NCI-H2171 (cell line): ENCODE results near the gene TMEM17.
"Not testable (repeated sequence)": the region's sequence is repeated elsewhere in the genome, so short reads cannot be mapped to it uniquely, and the experiment has no call there.

Experiments used
- DNase-seq: peaks from one replicate; lab custom pipeline; 2025; lab: John Stamatoyannopoulos, UW

The TMEM17 gene, protein sequence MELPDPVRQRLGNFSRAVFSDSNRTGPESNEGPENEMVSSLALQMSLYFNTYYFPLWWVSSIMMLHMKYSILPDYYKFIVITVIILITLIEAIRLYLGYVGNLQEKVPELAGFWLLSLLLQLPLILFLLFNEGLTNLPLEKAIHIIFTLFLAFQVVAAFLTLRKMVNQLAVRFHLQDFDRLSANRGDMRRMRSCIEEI

DNA sequence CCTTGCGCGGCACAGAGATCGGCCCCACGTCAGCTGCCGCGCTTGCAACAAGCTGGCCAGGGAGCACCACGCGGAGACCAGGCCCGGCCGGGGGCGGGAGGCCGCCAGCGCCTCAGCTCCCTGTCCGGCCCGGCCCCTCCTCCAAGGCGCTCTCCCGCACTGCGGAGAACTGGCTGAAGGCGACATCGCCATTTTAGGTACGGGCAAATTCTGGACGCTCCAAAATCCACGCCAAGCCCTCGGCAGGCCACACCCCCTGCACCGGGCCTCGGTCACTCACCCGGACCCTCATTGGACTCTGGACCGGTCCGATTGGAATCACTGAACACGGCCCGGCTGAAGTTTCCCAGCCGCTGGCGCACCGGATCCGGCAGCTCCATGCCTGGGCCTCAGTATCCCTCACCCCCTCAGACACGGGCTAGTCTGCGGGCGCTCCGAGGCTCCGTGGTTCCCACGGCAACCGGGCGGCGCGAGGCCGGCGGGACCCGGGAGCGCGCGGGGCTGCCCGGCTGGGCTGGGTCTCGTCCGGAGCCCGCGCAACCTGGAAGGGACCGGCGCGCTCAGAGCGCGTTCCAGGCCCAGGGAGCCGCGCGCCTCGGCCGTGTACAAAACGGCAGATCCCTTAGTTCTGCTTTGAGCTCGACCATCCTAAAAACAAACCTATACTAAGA is at the start of gene TMEM17:
TMEM17 (minus strand) TSS at position 446 of the 671 bp plus-strand sequence; CDS start at position 380, 66 bp downstream.
- DNase-seq: peak; percentile 47

DNA sequence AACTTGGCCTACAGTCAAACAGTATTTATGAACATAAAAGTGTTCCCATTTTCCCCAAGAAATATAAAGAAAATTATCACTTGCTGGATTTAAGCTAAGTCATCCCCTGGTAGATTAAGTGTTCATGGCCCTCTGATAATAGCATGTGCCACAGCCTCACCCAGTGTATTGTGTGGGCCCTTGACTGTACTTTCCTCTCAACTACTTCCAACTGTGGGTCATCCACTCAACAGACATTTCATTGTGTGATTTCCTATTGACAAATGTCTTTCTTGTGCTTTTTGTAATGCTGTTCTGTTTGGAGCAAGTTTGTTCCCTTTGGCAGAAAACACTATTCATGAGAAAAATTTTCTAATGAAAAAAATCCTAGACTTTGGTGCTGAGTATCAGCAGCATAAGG is 48.4 kb upstream of the TMEM17 start:
- no peak for DNase-seq

DNA sequence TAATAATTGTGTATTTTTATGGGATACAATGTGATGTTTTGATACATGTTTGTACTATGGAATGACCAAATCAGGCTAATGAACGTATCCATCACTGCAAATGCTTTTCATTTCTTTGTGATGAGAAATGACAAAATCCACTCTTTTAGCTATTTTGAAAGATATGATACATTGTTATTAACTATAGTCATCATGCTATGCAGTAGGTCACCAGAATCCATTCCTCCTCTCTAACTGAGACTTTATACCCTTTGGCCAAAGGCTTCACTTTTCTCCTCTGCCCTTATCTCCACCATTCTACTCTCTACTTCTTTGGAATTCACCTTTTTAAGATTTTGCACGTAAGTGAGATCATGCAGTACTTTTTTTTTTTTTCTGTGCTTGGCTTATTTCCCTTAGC is 44.5 kb upstream of the TMEM17 start:
- DNase-seq: no peak

DNA sequence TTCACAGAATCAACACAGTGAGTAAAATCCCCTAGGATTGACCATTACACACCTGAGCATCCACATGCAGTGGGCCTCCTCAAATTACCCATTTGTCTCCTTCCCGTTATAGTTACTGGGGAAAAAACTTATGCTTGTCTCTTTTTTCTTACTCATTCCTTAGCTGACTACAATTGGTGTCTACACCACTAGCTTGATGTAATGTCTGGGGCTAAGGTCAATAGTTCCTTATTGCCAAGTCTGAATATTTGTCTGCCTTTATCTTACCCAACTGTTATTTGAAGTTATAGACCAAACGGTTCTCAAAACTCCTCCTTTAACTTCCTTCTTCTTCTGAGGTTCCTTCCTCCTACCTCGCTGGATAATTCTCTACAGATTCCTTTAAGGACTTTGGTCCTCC is 41.9 kb upstream of the TMEM17 start:
- DNase-seq: no peak

DNA sequence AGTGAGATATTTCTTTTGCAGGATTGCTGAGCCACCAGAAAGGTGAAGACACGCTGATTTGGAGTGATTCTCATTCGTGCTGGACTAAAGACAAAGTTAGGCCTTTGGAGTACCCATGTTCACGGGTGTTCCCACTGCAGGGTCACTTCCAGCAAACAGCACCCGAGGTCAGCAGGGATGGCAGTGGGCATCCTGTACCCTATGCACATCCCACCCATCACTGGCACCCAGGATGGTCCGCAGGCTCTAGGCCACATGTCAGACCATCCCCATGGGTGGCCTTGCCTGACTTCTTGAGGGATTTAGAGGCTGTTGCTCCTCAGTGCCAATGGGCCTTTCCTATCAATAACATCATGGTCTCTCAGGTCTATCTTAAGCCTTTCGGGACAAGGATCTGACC is 39.3 kb upstream of the TMEM17 start:
- DNase-seq: no peak

DNA sequence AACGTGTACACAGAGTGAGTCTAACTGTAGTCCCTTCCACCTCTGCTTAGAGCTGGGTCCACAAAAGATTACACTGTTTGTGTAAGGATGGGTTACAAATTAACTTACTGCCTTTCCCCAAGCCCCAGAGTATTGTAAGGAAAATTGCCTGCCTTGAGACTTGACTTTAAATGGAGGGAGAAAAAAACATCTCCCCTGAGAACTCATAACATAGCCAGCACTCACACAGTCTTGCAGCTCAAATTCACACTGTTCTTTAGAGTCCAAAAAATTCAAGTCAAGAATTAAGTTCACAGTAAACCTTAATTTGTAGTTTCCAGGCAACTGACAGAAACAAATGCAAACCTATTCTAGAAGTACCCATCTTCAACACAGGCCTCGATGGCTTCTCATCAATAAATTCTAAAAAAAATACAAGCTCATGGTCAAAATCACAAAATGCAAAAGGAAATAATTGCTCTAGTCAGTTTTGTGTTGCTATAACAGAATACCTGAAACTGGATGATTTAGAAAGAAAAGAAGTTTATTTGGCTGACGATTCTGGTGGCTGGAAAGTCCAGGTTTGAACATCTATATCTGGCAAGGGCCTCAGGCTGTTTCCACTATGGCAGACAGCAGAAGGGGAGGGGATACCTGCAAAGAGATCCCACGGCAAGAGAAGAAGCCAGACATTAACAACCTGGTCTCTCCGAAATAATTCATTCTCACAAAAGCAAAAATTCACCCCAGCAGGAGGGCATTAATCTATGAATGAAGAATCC is 34.6 kb upstream of the TMEM17 start:
- DNase-seq: no peak

DNA sequence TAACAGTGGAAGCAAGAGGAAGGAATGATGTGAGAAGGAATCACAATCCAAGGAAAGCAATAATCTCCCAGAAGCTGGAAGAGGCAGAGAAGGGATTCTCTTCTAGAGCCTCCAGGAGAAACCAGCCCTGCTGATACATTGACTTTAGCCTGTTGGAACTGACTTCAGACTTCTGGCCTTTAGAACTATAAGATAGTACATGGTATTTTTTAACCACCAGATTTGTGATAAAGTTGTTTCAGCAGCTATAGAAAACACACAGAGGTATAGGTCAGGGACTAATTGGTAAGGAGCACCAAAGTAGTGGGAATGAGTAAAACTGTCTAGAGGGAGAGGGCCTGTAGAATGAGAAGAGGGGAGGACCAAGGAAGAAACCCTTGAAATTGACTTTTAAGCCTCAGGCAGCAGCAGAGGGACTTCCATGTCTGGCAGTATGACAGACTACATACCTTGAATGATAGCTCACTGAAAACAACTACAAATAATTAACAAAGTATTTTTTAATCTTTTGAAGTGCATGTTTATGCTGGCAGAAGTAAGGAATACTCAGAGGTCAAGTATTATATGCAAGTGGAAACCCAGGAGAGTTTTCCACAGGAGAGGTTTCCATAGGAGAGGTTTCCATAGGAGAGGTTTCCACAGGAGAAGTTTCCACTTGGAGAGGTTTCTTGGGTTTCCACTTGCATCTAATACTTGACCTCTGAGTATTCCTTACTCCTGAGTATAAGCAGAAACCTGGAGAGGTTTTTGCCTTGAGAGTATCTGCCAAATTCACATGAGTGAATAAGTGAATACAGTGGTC is 33.8 kb upstream of the TMEM17 start:
- no peak for DNase-seq

DNA sequence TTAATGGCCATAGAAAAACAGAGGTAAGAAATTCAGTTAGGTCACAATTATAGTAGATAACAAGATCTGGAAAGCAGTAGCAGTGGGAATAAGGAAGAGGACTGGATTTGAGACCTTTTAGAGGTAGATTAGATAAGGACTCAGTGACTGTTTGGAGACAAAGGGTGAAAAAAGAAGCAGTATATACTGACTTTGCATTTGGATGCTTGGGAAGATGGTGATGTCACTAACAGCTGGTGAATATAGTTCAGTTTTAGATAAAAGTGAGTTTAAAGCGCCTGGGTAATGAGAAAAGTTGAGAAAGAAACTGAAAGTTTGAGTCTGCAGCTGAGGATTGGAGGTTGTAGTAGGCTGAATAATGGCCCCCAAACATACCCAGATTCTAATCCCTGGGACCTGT is 32.8 kb upstream of the TMEM17 start:
- DNase-seq: no peak

DNA sequence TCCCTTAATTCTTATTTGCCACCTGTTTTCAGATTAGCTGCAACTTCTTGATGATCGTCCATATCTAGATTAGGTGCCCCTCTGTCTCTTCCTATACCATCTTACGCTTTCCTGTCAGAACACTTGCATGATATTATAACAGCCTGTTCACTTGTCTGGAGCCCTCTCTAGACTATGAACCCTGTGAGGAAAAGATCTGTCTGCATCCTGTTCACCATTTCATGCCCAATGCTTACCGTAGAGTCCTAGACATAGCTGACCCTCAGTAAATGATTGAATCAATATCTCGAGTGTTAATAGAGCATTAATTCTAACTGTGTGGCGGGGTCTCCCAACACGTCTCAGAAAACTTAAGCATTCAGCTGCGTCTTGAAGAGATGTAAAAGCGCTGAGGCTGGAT is 31.8 kb upstream of the TMEM17 start:
- DNase-seq: no peak

DNA sequence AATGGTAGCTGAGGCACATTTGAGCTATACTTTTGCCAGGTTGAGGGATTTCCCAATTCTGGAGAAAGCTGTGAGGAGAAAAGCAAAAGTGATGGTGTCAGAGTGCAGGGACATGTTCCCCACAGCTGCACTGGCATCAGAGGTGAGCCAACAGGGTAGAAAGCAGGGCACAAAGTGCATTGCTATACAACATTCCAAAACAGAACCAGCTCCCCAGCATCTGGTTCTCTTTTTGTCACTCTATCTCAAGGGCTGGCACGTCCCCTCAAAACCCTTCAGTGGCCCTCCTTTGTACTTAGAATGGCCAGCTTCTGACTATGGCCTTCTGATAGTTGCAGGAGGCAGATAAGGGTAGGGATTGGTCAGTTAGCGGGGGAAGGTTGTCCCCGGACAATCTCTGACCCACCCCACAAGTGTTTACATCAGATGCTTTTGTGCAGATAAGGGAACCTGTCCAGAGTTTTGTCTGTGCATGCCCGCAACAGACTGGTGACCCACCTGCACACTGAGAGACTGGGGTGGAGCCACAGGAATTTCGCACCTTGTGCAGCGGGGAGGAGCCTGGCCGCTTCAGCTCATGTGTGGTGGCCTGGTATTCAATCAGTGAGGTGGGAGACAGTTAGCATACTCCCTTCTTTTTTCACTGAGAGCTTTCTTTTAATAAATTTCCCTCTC is 31.0 kb upstream of the TMEM17 start:
- no peak for DNase-seq

DNA sequence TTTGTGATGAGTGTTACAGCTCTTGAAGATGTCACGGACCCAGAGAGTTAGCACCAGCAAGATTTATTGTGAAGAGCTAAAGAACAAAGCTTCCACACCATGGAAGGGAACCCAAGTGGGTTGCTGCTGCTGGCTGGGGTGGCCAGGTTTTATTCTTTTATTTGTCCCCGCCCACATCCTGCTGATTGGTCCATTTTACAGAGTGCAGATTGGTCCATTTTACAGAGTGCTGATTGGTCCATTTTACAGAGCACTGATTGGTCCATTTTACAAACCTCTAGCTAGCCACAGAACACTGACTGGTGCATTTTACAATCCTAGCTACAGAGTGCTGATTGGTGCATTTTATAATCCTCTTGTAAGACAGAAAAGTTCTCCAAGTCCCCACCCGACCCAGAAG is 29.5 kb upstream of the TMEM17 start:
- not testable (repeated sequence) for DNase-seq

DNA sequence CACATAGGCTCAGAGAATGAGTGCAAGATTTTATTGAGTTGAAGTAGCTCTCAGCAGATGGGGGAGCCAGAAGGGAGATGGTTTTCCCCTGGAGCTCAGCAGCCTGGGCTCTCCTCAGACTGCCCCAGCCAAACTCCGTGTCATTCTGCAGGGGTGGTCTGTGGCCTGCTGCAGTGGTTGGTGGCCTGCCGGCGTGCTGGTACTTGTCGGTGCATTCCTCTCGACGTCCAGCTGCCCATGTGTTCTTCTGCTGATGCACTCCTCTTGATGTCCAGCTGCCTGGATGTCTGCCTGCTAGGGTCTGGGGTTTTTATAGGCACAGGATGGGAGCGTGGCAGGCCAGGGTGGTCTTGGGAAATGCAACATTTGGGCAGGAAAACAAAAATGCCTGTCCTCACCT is 25.6 kb upstream of the TMEM17 start:
- DNase-seq: no peak

DNA sequence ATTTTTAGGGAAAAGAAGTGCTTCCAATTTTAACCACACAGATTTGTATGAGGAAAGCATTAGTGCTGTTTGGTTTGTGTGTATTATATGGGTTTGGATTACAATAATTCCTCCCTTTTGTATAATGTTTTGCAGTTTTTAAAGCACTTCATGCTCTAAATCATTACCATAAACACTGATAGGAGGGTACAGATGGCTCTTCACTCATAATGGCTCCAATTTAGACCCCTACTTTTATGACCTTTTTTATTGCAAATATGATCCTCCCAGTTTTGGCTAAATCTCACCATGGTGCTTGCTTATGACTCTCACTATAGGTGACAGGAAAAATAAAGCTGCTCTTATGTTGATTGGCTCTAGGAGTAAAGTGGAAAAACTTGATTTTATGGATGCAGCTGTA is 23.8 kb upstream of the TMEM17 start:
- no peak for DNase-seq

DNA sequence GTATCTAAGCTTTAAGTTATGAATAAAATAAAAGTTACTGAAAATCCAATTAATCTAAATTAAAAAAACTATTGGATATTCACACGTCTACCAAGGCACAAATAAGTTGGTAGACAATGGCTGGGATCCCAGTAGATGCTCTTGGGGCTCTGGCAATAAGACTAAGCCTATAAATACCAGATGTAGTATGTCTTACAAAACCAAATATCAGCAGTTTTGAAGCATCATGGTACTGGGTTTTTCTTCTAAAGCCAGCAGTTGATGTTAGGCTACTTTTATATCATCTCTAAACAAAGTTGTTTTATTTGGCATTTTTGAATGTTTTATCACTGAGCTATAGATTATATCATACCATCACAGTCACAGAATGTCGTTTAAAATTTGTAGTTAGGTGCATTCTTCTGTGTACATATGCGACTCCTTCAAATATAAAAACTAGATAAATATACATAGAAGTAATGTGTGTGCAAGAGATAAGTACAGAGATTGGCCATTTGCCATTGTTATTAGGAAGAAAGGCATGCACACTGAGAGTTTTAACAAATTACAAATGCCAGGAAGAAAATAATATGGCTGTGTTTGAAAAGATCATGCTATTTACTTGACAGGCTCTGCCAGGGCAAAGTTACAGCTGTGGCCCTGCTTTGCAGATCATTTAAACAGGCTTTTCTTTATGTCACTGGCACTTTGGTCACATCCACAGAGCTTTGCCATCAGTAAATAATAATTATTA is 21.6 kb upstream of the TMEM17 start:
- DNase-seq: no peak

DNA sequence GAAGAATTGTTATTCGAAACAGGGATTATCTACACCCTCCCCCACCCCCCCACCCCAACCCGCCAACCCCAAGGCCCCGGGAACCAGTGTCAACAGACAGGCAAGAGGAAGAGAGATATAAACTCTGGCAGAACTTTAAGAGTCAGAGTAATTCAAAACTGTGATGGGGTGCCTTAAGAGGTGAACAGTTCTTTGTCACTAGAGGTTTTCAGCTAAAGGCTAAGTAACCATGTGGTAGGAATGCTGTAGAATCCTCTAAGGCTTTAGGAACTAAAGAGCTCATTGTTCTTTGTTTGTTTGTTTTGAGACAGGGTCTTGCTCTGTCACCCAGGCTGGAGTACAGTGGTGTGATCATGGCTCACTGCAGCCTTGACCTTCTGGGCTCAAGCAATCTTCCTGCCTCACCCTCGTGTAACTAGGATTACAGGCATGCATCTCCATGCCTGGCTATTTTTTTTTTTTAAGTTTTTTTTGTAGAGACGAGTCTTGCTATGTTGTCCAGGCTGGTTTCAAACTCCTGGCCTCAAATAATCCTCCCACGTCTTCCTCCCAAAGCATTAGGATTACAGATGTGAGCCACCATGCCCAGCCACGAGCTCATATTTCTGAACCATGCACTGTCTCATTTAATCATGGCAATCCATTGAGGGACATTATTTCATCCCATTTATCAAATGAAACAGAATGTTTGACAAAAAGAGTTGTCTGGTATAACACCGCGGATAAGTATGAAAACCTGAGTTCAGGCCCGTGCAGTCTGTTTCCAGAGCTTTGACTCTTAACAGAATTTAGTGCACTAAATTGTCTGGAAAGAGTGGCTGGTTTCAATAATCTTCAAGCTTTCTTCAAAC is 20.8 kb upstream of the TMEM17 start:
- no peak for DNase-seq

DNA sequence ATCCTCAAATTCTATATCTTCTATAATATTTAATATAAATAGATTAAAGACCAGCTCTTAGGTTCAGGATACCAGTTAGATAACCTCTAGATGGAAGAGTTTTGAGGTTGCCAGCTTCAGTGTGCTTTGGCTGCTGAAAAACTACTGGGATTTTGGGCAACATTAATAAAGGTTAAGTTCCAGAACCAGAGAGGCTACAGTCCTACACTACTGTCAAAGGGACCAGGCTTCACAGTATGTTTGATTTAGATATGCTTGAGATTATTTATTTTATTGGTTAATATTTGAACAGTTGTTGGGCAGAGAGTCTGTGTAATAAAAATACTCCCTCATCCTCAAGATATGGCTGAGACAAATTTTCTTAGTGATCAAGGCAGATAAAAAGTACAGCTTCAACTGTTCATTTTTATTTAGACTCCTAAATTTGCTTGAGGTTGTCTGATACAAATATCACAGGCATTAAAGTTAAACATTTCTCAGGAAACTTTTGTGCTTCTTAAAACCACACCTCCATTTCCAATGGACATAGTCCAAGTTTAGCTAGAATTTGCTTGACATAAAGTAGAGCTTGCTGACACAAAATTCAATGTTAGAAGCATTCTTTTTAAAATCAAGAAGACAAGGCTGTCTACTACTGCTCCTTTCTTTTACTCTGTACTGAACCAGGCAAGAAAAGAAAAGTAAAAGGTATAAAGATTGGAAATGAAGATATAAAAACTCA is 19.7 kb upstream of the TMEM17 start:
- no peak for DNase-seq

DNA sequence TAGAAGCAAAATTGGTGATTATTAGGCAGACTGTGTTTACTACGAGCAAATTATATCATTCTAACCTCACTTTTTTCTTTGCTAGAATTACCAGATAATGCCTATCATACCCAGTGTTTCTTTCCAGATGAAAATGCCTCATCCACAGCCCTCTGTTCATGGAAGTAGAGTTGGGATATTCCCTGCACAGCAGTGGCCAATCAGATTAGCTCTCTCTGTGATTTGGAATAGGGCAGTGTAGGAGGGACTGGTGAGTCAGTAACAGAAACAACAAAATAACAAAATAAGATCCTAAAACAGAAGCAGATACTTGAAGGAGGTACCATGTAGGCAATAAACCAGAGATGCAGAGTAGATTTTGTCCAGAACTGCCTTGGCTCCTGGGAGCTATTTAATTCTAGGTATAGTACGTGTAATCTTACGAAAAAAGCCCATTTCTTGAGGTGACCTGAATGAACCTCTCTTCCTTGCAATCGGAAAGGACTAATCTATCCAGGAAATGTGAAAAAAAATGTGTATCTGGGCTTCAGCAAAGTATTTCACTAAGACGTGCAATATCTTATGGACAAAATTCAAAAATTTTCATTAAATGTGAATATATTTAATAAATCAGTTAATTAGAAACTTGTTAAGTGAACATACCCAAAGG is 18.4 kb upstream of the TMEM17 start:
- DNase-seq: no peak

DNA sequence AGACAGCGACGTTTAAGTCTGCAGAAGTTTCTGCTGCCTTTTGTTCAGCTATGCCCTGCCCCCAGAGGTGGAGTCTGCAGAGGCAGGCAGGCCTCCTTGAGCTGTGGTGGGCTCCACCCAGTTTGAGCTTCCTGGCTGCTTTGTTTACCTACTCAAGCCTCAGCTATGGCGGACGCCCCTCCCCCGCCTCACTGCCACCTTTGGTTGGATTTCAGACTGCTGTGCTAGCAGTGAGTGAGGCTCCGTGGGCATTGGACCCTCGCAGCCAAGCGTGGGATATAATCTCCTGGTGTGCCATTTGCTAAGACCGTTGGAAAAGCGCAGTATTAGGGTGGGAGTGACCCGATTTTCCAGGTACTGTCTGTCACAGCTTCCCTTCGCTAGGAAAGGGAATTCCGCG is 15.1 kb upstream of the TMEM17 start:
- not testable (repeated sequence) for DNase-seq

DNA sequence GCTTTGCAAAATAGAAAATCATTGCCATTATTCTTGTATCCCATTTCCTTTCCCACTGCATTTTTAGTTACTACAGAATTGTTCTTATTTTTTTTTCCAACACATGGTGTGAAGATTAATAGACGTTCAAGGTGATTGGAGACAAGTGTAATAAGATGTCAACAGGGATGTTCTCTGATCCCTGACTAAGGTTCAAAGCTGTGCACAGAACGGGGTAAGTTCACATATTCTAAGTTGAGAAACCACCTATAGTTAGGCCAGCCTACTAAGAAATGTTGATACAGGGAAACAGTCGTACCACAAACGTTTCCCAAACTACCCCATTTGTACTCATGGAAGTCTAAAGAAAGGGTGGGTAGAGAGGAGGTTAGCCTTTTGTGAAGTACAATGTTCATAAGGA is 6.4 kb upstream of the TMEM17 start:
- no peak for DNase-seq
